PFSK-1 (cell line): Measurements from ENCODE around the gene EPHB6.

Source experiments
- POLR2AphosphoS5 ChIP-seq: IDR thresholded peaks from 2 replicates; pipeline ENCODE4 v1.6.1; 2012; ENCODE audit warnings: low read depth, mild to moderate bottlenecking, control low read depth, low read length, moderate library complexity
- SIN3A ChIP-seq: IDR thresholded peaks from 2 replicates; pipeline ENCODE4 v1.6.1; 2012; ENCODE audit warnings: mild to moderate bottlenecking, low read length, moderate library complexity, borderline replicate concordance; ENCODE audit not compliant: insufficient read depth
- TF ChIP-seq, protein P1 (sequence below), 2 experiments: IDR thresholded peaks; 2 replicates each; pipeline versions ENCODE4 v1.6.1 to v1.8.0; 2011 to 2012; ENCODE audit warnings: low read depth in 2 of 2, low read length in 2 of 2, control low read depth in 1 of 2, inconsistent platforms in 1 of 2, mild to moderate bottlenecking in 1 of 2, moderate library complexity in 1 of 2; ENCODE audit not compliant: insufficient read depth in 1 of 2

DNA sequence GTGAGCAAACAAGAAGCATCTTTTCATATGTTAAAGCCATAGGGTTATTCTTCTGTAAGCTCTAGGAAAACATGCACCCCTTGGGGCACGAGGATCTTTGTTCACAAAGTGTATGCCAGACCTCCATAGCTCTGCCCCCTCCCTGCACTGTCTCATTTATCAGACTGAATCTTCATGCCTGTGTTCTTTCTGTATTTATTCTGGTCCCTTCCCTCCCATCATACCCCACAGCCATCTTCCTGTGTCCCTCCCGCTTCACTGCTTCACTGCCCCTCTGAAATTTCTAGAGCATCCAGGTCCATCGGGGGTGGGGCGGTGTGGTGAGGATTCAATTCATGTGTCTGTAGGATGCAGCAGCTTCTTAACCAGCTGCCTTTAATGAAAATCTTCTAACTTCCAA lies 7.5 kb downstream of the EPHB6 start:
- no peak for TF ChIP-seq POLR2AphosphoS5
- TF ChIP-seq, protein P1, sequence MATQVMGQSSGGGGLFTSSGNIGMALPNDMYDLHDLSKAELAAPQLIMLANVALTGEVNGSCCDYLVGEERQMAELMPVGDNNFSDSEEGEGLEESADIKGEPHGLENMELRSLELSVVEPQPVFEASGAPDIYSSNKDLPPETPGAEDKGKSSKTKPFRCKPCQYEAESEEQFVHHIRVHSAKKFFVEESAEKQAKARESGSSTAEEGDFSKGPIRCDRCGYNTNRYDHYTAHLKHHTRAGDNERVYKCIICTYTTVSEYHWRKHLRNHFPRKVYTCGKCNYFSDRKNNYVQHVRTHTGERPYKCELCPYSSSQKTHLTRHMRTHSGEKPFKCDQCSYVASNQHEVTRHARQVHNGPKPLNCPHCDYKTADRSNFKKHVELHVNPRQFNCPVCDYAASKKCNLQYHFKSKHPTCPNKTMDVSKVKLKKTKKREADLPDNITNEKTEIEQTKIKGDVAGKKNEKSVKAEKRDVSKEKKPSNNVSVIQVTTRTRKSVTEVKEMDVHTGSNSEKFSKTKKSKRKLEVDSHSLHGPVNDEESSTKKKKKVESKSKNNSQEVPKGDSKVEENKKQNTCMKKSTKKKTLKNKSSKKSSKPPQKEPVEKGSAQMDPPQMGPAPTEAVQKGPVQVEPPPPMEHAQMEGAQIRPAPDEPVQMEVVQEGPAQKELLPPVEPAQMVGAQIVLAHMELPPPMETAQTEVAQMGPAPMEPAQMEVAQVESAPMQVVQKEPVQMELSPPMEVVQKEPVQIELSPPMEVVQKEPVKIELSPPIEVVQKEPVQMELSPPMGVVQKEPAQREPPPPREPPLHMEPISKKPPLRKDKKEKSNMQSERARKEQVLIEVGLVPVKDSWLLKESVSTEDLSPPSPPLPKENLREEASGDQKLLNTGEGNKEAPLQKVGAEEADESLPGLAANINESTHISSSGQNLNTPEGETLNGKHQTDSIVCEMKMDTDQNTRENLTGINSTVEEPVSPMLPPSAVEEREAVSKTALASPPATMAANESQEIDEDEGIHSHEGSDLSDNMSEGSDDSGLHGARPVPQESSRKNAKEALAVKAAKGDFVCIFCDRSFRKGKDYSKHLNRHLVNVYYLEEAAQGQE (IDR thresholded peaks at IDR 0.05; ENCODE audit: insufficient read depth in 1 of 2, low read depth in 2 of 2, low read length in 2 of 2), result no peak
- no peak for TF ChIP-seq SIN3A
